ENCODE measurements around the gene ASB16.

Gene ASB16

DNA sequence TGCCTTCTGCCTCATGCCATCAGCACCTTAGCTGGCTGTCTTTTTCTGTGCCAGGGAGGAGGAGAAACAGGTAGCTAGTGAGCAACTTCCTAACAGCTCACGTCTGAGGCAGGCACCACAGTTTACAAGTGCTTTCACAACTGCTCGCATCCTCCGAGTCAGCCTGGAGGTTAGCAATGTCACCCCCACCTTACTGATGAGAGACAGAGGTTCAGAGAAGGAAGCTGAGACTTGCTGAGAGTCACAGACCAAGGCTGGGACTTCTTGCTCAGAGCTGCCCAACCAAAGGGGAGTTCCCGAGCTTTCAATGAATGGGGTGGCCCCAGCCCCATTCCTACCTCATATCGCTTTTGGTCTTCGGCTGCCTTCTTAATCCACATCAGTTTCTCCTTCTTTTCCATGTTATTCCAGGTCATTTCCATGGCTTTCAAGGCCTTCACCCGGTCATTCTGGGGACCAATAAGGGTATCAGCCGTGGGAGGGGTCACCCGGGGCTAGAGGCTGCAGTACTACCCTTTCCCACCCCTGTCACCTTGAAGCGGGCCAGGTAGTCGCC, 39.4 kb downstream of the ASB16 start:
- no peaks in the 10 kb centered on the region for H3K79me2 ChIP-seq (ENCODE audit: insufficient read depth, low read depth)
- no peak overlapping the region; the same call in 1 of the 2 replicates for H2AFZ ChIP-seq (ENCODE audit: low read depth)
- no peak overlapping the region for H3K4me3 ChIP-seq (IDR thresholded peaks at IDR 0.05; ENCODE audit: insufficient read depth, low read depth, low read length)
- no peaks in the 10 kb centered on the region; the same call in 1 of the 2 replicates for H3K36me3 ChIP-seq (ENCODE audit: insufficient read depth)
- peak overlapping the region; percentile 19; the same call in 1 of the 2 replicates for H3K27ac ChIP-seq
- no peak overlapping the region for H3K9ac ChIP-seq
- H3K4me2 ChIP-seq, result peak overlapping the region; percentile 88
- H3K4me1 ChIP-seq (ENCODE audit: low read depth, poor library complexity, severe bottlenecking), result peaks cover 21% of the 10 kb centered on the region
- H4K20me1 ChIP-seq (ENCODE audit: insufficient read depth), result no peaks in the 10 kb centered on the region
- TF ChIP-seq, protein P1, sequence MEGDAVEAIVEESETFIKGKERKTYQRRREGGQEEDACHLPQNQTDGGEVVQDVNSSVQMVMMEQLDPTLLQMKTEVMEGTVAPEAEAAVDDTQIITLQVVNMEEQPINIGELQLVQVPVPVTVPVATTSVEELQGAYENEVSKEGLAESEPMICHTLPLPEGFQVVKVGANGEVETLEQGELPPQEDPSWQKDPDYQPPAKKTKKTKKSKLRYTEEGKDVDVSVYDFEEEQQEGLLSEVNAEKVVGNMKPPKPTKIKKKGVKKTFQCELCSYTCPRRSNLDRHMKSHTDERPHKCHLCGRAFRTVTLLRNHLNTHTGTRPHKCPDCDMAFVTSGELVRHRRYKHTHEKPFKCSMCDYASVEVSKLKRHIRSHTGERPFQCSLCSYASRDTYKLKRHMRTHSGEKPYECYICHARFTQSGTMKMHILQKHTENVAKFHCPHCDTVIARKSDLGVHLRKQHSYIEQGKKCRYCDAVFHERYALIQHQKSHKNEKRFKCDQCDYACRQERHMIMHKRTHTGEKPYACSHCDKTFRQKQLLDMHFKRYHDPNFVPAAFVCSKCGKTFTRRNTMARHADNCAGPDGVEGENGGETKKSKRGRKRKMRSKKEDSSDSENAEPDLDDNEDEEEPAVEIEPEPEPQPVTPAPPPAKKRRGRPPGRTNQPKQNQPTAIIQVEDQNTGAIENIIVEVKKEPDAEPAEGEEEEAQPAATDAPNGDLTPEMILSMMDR (conservative IDR thresholded peaks at IDR 0.05; ENCODE audit: low read depth, low read length), result no peak
- H3K27me3 ChIP-seq (ENCODE audit: insufficient read depth, low read depth), result no peaks in the 10 kb centered on the region

DNA sequence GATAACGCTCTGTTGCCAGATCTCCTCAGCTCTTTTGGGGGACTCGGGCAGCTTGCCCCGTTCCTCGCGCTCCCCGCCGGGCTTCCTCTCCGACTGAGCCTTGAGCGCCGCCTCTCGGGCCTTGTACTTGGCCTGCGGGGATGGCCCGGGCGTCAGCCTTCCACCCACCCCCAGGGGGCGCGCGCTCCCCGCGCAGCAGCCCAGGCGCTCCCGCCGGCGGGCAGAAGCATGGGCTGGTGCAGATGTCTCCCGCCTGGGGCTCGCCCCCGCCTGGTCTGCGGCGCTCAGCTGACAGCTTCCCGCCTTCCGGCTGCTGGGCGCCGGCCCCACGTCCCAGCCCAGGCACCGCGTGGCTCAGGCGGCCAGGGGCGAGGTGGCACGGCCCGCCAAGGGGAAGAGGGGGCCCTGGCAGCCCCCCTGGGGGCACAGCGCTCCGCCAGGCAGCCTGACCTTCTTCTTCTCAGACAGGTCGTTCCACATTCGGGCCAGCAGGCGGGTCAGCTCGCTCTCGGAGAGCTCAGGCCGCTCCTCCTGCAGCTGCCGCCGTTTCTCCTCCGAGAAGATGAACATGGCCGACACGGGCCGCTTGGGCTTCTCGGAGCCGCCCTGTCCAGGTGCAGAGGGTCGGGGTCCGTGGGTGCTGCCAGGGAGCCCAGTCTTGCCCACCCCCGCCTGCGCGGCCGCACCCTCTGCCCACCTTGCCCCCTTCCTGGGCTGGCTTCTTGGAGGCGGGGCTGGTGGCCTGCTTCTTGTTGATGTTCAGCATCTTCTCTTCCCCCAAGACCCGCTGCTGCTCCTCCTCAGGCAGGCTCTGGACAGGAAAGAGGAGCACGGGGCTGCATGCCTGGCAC, 40.1 kb downstream of the ASB16 start:
- H3K27ac ChIP-seq, result peak overlapping the region; percentile 52; the same call in 1 of the 2 replicates
- peak overlapping the region; percentile 41; the same call in 1 of the 2 replicates for H3K9ac ChIP-seq

DNA sequence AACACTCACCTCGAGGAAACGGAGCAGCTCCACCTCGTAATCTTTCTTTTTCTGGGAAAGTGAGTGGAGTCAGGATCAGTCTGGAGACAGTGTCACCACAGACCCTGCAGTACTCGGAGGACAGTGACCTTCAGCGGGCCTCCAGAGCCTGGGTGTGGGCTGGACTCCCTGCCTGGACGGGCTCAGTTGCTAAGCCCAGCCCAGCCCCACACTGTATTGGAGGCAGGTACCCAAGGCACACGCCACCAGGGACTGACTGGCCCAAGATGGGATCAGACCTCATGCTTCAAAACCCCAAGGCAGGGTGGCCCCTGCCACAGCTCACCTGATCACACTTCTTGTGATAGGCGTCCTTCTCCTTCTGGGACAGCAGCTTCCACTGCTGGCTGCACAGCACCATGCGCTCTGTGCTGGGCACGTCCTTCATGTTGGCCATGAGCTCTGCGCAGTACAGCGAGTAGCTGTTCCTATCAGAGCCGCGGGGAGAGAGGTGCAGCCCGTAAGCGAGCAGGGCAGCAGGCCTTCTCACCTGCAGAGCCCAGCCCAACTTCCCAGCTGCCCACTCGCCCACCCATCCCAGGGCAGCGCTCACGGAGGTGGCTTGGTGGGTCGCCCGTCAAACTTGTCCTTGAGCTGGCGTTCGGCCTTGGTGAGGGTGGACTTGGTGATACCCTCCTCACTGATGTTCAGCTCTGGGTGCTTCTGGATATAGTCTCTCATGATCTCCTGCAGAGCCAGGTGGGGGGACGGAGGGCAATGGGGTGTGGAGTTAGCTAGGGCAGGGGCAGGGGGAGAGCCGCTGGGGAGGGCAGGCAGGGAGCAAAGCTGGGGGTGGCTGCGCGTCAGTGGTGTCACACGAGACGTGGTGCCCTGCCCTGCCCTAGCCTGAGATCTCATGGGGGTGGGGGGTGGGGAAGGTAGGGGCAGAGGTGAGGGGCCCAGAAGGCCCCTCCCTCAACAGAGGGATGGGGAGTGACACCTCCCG, 41.1 kb downstream of the ASB16 start:
- peaks cover 8% of the 10 kb centered on the region for H3K79me2 ChIP-seq (ENCODE audit: insufficient read depth, low read depth)
- no peak overlapping the region for H3K4me3 ChIP-seq (IDR thresholded peaks at IDR 0.05; ENCODE audit: insufficient read depth, low read depth, low read length)
- no peak overlapping the region; the same call in 1 of the 2 replicates for H3K27ac ChIP-seq
- H2AFZ ChIP-seq (ENCODE audit: low read depth), result no peak overlapping the region
- peak overlapping the region; percentile 49; the same call in 1 of the 2 replicates for H3K4me2 ChIP-seq
- no peaks in the 10 kb centered on the region for H4K20me1 ChIP-seq (ENCODE audit: insufficient read depth)
- no peaks in the 10 kb centered on the region for H3K27me3 ChIP-seq (ENCODE audit: insufficient read depth, low read depth)
- peaks cover 29% of the 10 kb centered on the region for H3K4me1 ChIP-seq (ENCODE audit: low read depth, poor library complexity, severe bottlenecking)
- TF ChIP-seq, protein P1 (conservative IDR thresholded peaks at IDR 0.05; ENCODE audit: low read depth, low read length), result no peak
- H3K36me3 ChIP-seq (ENCODE audit: insufficient read depth), result peaks cover 4% of the 10 kb centered on the region; the same call in 1 of the 2 replicates
- no peak overlapping the region; the same call in 1 of the 2 replicates for H3K9ac ChIP-seq

More for the DNA sequence above, 40.1 kb downstream of the ASB16 start:
- peak overlapping the region; percentile 88 for H3K4me2 ChIP-seq
- H3K27me3 ChIP-seq (ENCODE audit: insufficient read depth, low read depth), result no peaks in the 10 kb centered on the region
- no peaks in the 10 kb centered on the region for H3K79me2 ChIP-seq (ENCODE audit: insufficient read depth, low read depth)
- H3K4me1 ChIP-seq (ENCODE audit: low read depth, poor library complexity, severe bottlenecking), result peaks cover 21% of the 10 kb centered on the region
- no peak overlapping the region for H3K4me3 ChIP-seq (IDR thresholded peaks at IDR 0.05; ENCODE audit: insufficient read depth, low read depth, low read length)
- no peaks in the 10 kb centered on the region; the same call in 1 of the 2 replicates for H3K36me3 ChIP-seq (ENCODE audit: insufficient read depth)
- no peaks in the 10 kb centered on the region for H4K20me1 ChIP-seq (ENCODE audit: insufficient read depth)
- peak overlapping the region; percentile 14; the same call in 1 of the 2 replicates for H2AFZ ChIP-seq (ENCODE audit: low read depth)
- TF ChIP-seq, protein P1 (conservative IDR thresholded peaks at IDR 0.05; ENCODE audit: low read depth, low read length), result peak; percentile 93

Measured in KMS-11 (cell line).